GM21526 (cell line): ENCODE data around the gene PPHLN1.

Experiments
- ATAC-seq: cut with Tn5 transposase; IDR thresholded peaks from one replicate; pipeline ENCODE4 v1.9.1; 2021; ENCODE audit warnings: moderate library complexity; ENCODE audit not compliant: unreplicated experiment, low FRiP score

The PPHLN1 gene

DNA sequence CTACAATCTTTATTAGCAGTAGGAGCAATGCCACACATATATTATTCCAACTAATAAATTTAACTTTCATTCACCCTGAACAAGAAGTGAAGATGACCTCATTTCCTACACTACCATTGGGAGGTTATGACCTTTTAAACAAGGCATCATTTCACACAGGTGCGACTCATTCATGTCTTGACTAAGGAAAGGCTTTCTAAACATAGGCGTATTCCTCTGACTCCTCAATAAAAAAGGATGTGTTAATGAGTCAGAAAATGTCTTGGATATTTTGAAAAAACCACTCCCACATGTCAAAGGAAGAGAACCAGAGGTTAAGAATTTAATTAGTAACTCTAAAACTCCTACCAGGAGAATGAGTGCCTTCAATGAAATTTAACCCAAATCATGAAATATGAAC, 148.4 kb downstream of the PPHLN1 start:
- ATAC-seq = no peak

DNA sequence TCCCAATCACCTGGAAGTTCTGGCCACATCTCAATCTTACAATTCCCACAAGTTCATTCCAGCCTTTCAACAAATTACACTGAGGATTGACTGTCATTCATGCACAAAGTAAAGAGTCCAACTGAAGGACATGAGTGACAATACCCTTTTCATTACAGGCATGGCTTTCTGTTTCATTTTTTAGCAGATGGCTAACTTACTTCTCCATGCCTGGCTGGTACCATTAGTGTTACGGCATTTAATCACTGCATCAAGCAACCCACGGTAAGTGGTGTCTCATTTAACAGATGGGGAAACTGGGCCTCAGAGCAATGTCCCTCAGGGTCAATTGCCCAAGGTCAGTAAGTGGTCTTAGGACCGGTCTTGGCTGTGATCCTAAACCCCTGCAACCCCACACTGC, 149.1 kb downstream of the PPHLN1 start:
- ATAC-seq = no peak

DNA sequence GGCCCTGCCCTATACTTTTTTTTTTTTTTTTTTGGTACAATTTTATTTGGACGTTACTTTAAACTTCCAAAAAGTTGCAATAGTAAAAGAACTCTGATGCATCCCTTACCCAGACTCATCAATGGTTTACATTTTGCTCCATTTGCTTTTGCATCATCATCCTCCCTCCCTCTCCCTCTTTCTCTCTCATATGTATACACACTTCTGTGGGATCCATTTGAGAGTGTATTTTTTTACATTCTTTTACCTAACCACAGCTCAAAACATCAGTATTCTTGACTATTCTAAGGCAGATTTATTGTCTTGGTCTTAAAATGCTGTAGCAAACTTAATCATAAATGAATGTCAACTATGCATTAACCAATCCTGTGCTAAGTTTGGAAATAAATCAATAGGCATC, 152.0 kb downstream of the PPHLN1 start:
- no peak for ATAC-seq

DNA sequence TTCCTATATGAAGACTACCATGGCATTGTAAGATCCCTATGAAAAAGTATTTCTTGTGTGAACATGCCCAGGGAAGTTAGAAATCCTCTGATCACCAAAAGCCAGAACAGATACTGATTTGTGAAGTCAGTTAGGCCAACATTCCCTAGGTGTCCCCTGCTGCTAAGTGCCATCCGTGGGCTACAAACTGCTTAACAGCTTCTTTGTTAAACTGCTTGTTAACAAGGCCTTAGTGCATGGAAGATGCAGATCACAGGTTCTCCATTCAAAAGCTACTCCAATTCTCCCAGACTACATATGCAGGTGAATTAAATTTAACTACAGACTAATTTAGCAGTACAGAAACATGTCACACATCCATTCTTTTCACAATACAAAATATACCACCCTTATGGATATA, 155.4 kb downstream of the PPHLN1 start:
- no peak for ATAC-seq

DNA sequence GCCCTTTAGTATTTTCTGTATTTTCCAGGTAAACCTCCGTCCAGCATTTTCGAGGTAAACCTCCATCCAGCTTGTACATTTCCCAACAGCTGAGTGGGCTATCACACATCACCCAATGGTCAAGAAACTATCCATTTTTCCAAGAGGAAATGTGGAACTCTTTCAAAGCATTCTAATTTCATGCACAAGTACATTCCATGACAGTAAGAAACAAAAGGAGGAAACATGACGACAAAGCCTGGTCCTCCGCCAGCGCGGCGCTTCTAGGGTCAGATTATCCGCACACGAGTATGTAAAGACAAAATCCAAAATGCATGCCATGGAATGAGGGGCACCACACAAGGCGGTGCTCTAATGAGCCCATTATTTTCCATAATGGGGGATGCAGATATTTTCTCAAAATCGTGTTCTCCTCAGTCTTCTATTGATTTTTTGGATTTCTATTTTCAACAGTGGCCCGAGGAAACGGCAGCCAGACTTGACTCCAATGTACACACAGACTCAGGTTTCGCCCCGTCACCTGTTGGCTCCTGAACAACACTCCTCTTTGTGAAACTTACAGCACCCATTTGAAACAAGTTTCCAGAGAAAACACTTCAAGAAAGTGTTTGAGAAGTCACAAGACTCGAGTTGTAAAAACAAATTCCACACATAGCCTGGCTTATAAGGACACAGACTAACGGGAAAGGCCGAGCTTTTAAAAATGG, 156.2 kb downstream of the PPHLN1 start:
- no peak for ATAC-seq

DNA sequence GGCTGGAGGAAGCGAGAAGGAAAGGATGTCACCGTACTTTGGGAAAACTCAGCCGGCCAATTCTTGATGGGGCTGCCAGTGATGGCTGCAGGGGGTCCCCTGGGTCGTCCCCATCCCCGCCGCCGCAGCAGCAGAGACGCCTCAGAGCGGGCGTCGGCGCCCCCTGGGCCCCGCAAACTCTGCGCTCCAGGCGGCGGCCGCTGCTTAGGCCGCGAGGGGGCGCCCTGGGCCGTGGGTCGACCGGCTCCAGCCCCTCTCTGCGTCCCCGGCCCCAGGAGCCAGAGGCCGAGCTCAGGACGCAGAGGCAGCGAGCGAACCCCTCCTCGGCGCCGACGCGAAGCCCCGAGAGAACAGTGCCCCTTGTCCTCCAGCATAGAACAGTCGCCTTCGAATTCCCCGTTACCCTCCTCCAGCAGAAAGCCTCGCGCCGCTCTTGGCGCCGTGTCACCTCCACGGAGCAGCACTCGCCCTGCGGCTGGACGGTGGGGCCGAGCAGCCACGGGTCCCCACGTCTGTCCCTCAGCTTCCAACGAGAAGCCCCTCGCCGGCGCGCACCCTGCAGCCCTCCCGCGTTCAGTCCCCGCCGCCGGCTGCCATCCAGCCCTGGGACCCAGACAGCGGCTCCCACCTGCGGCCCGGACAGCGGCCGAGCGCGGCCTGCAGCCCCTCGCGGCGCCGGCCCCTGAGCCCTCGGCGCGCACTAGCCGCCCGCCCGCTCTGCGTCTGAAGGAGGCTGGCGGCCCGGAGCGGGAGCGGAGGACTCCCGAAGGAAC, 157.0 kb downstream of the PPHLN1 start:
- ATAC-seq = peak; percentile 72

DNA sequence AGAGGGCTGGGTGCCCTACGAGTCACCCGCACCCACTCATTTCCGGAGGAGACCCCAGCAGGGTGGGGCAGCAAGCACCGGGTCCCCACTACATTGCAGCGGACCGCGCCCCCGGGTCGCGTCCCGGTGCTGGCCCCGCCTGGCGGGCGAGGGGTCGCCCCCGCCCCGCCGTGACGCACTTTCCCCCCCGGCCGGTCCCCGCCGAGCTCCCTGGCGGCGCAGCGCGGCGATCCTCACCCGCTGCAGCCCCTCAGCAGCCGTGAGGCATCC, 157.5 kb downstream of the PPHLN1 start:
- peak; percentile 16 for ATAC-seq

DNA sequence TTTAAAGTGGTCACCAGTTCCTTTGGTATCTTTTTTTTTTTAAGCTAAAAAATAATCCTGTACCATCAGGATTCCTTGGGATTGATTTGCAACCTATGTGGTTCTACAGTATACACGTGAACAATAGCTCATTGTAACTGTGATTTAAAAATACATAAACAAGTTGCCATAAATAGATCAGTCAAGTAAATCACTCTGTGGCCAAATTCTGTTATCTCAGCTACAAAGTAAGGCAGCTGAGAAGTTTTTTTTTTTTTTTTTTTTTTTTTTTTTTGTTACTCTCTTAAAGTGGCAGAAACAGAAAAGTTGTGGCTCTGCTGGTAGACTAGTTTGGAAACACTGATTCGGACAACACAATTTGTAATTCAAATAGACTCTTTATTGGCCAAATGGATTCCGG, 159.0 kb downstream of the PPHLN1 start:
- no peak for ATAC-seq

DNA sequence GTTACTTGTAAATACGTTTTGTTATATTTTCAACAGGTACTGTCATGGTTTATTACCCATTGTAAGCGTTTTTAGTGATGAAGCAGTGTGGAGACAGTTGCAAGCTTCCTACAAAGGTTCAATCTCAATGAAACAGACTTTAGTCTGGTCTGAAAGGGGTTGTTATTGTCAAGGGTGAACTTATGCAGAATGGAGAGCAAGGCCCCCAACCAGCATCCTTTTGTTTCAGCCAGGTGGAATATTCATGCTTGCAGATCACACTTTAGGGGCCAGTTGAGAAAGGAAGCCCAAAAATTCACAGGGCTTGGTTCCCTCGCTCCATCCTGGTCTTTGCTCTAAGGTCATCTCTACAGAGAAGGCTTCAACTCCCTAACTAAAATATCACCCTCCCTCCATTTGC, 159.9 kb downstream of the PPHLN1 start:
- ATAC-seq = no peak

DNA sequence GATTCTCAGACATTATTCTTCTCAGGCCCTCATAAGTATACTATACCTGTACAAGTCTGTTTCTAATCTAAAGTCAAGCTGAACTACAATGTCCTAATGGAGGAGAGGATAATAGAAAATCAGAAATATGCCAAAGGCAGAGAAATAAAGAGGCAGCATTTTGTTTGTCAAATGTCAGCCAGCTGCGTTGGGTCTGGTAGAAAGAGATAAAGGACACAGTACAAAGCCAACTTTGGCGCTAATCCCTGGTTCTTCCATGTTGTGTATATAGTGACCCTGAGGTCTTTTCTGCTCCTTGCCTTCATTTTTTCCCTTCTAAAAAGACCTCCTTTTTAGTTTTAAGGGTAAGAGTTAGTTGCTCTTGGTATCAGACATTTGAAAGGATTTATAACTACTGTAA, 160.4 kb downstream of the PPHLN1 start:
- ATAC-seq = no peak

DNA sequence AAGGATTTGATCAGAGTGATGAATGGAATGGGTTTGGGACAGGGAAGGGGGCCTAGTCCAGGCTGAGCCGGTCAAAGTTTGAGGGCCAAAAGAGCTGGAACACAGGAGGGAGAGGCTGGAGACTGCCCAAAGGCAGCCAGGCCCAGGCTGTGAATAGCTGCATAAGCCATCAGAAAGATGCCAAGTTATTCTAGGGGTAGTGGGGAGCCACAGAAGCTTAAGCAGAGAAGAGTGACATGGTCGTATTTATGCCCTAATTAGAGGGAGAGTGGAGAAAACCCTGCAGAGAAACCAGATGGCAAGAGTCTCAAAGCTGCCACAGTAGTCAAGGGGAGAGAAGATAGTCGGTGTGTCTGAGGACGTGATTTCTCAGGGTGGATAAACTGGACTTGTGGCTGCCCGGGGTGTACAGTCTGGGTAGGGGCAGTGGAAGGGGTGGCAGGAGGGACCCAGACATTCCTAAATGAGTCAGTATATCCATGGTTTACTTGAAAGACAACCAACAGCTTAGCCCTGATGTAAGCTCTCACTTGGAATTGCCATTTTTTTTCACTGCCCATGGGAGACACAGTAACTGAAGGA, 164.4 kb downstream of the PPHLN1 start:
- no peak for ATAC-seq
